ENCODE measurements around the gene JARID2. TPM values are rescaled to one million over a fixed set of nuclear protein-coding genes. Genes with fewer than 3 reads are reported as not detected.

JARID2 gene
- total and polyA plus RNA-seq, 4 donors: 1.4 to 12.3 (median 3.4) TPM

DNA sequence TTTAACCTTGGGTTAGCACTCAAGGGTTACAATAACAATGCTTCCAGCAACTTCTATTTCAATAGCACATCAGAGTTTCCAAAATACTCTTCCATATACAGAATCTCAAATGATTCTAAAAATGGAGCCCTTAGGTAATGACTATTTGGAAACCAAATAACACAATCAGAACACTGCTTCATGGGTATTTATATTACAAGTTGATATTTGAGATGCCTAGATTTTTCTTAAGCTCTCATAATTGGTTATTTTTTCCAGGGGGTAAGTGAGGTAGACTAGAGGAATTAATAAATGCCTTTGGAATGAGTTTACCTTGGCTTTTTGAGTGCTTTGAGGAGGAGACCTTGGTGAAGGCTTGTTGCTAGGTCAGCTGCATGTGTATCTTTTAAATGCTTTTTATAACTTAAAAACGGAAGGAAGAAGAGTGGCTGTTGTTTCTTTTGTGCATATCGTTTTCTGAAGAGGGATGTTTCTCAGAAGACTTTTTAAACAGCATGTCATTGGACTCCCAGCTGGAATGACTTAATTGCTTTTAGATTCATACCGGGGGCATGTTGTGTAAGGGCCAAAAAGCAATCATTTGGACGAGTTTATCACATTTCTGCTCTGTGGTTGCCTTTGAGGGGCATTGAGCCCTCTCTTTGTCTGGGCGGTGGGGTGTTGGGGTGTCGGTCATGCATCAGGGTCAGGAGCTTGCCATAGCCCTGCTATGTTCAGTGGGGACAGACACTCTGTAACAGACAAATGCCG, 230.9 kb downstream of the JARID2 start:
- Histone ChIP-seq H3K36me3 (ENCODE audit: control insufficient read depth in 4 of 4, insufficient read depth in 3 of 4, low read depth in 1 of 4, low read length in 3 of 4) (peaks cover 0 to 5% (median 2%) of the 10 kb centered on the region in 4 donors), H3K4me3 (ENCODE audit: low read depth in 1 of 3, low read length in 3 of 3) (no peak overlapping the region), H3K4me1 (ENCODE audit: control insufficient read depth in 4 of 4, insufficient read depth in 4 of 4, low read length in 3 of 4) (no peaks in the 10 kb centered on the region), H3K27ac (ENCODE audit: low read depth in 1 of 2, low read length in 2 of 2) (no peak overlapping the region), H3K9ac (ENCODE audit: low read depth in 1 of 2, low read length in 2 of 2) (no peak overlapping the region), H3K27me3 (ENCODE audit: control insufficient read depth in 4 of 4, insufficient read depth in 4 of 4, low read length in 3 of 4) (no peaks in the 10 kb centered on the region), H3K9me3 (ENCODE audit: control insufficient read depth in 4 of 4, low read length in 3 of 4) (no peaks in the 10 kb centered on the region)
- TF ChIP-seq RAD21 (IDR thresholded peaks at IDR 0.05): no peak
- no peak for TF ChIP-seq HNF4G (IDR thresholded peaks at IDR 0.05)
- TF ChIP-seq TAF1 (conservative IDR thresholded peaks at IDR 0.05): no peak
- TF ChIP-seq FOXA2 (IDR thresholded peaks at IDR 0.05): no peak
- TF ChIP-seq FOXA1 (IDR thresholded peaks at IDR 0.05): no peak
- TF ChIP-seq JUND (IDR thresholded peaks at IDR 0.05): no peak
- TF ChIP-seq, protein P1, sequence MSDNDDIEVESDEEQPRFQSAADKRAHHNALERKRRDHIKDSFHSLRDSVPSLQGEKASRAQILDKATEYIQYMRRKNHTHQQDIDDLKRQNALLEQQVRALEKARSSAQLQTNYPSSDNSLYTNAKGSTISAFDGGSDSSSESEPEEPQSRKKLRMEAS (IDR thresholded peaks at IDR 0.05): no peak
- TF ChIP-seq GABPA (IDR thresholded peaks at IDR 0.05 in 1 of 2, conservative IDR thresholded peaks at IDR 0.05 in 1 of 2): no peak
- no peak for TF ChIP-seq EGR1 (IDR thresholded peaks at IDR 0.05; ENCODE audit: low read depth in 2 of 2)
- WGBS: 83% methylated on average over 7 of the region's 7 CpGs
- DNase-seq (ENCODE audit: low spot score): no peak

- WGBS: 83% methylated on average over 5 of the region's 5 CpGs
- DNase-seq (ENCODE audit: low spot score): peak; percentile 8
- no peak overlapping the region for H3K9ac ChIP-seq (ENCODE audit: low read depth in 1 of 2, low read length in 2 of 2)
These were observed 231.9 kb downstream of the JARID2 start for GRCh38 chr6:15477746-15478145.

More at GRCh38 chr6:15477746-15478145, 231.9 kb downstream of the JARID2 start:
- no peaks in the 10 kb centered on the region for H3K27me3 ChIP-seq (ENCODE audit: control insufficient read depth in 4 of 4, insufficient read depth in 4 of 4, low read length in 3 of 4)
- no peak overlapping the region for H3K27ac ChIP-seq (ENCODE audit: low read depth in 1 of 2, low read length in 2 of 2)
- no peak for TF ChIP-seq FOXA2 (IDR thresholded peaks at IDR 0.05)
- no peak for TF ChIP-seq FOXA1 (IDR thresholded peaks at IDR 0.05)
- no peak for TF ChIP-seq REST (IDR thresholded peaks at IDR 0.05)
- TF ChIP-seq SP1 (IDR thresholded peaks at IDR 0.05): no peak
- TF ChIP-seq RAD21 (IDR thresholded peaks at IDR 0.05): no peak
- TF ChIP-seq RXRA (IDR thresholded peaks at IDR 0.05): no peak
- no peak for TF ChIP-seq YY1 (IDR thresholded peaks at IDR 0.05)
- TF ChIP-seq, protein P2, sequence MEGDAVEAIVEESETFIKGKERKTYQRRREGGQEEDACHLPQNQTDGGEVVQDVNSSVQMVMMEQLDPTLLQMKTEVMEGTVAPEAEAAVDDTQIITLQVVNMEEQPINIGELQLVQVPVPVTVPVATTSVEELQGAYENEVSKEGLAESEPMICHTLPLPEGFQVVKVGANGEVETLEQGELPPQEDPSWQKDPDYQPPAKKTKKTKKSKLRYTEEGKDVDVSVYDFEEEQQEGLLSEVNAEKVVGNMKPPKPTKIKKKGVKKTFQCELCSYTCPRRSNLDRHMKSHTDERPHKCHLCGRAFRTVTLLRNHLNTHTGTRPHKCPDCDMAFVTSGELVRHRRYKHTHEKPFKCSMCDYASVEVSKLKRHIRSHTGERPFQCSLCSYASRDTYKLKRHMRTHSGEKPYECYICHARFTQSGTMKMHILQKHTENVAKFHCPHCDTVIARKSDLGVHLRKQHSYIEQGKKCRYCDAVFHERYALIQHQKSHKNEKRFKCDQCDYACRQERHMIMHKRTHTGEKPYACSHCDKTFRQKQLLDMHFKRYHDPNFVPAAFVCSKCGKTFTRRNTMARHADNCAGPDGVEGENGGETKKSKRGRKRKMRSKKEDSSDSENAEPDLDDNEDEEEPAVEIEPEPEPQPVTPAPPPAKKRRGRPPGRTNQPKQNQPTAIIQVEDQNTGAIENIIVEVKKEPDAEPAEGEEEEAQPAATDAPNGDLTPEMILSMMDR (IDR thresholded peaks at IDR 0.05; ENCODE audit: low read depth, low read length, missing input control): no peak
- TF ChIP-seq ATF3 (IDR thresholded peaks at IDR 0.05): no peak
- TF ChIP-seq, protein P1 (IDR thresholded peaks at IDR 0.05): no peak
- TF ChIP-seq NR2F2 (IDR thresholded peaks at IDR 0.05): no peak
- TF ChIP-seq HNF4G (IDR thresholded peaks at IDR 0.05): no peak
- no peak for TF ChIP-seq EGR1 (IDR thresholded peaks at IDR 0.05; ENCODE audit: low read depth in 2 of 2)
- no peak for TF ChIP-seq HNF4A (conservative IDR thresholded peaks at IDR 0.05)
- H3K4me3 ChIP-seq (ENCODE audit: low read depth in 1 of 3, low read length in 3 of 3): no peak overlapping the region
- H3K9me3 ChIP-seq (ENCODE audit: control insufficient read depth in 4 of 4, low read length in 3 of 4): no peaks in the 10 kb centered on the region
- no peaks in the 10 kb centered on the region for H3K4me1 ChIP-seq (ENCODE audit: control insufficient read depth in 4 of 4, insufficient read depth in 4 of 4, low read length in 3 of 4)
- H3K36me3 ChIP-seq (ENCODE audit: control insufficient read depth in 4 of 4, insufficient read depth in 3 of 4, low read depth in 1 of 4, low read length in 3 of 4): peaks cover 0 to 5% (median 2%) of the 10 kb centered on the region in 4 donors

Data from liver (tissue), 9 donors.